Keratinocyte (primary cell): Measurements from ENCODE around the gene LRRN4. TPM values are rescaled to one million over a fixed set of nuclear protein-coding genes. Genes with fewer than 3 reads are reported as not detected.

Source experiments
- DNase-seq: peaks from one replicate; pipeline ENCODE4 v3.0.0-alpha.2; 2011; ENCODE audit warnings: low read depth, missing footprints, low spot score
- FAIRE-seq: peaks from 2 replicates; lab custom pipeline; 2011; peaks lifted over from hg19 to GRCh38; lab: Jason Lieb, UNC
- H2AFZ ChIP-seq: 2 replicates; pipeline ENCODE4 v1.6.0; 2012; ENCODE audit warnings: low read length, control low read depth, inconsistent platforms; ENCODE audit not compliant: control insufficient read depth
- H3K27ac ChIP-seq: 2 replicates; pipeline ENCODE4 v1.5.1; 2011; ENCODE audit warnings: low read length; ENCODE audit not compliant: control insufficient read depth, insufficient read depth
- H3K27me3 ChIP-seq: 3 replicates; pipeline ENCODE4 v1.6.0; 2011; ENCODE audit warnings: low read length; ENCODE audit not compliant: control insufficient read depth, insufficient read depth; ENCODE audit errors: extremely low read depth
- H3K36me3 ChIP-seq, 2 experiments: 2 replicates in 1 of 2; 3 replicates in 1 of 2; pipeline ENCODE4 v1.5.1; 2011; ENCODE audit warnings: low read length in 2 of 2, mild to moderate bottlenecking in 1 of 2; ENCODE audit not compliant: control insufficient read depth in 2 of 2, insufficient read depth in 2 of 2; ENCODE audit errors: extremely low read depth in 1 of 2
- H3K4me1 ChIP-seq: 3 replicates; pipeline ENCODE4 v1.5.1; 2011; ENCODE audit warnings: low read length; ENCODE audit not compliant: control insufficient read depth, insufficient read depth; ENCODE audit errors: extremely low read depth
- H3K4me2 ChIP-seq: 3 replicates; pipeline ENCODE4 v1.6.0; 2011; ENCODE audit warnings: low read depth, low read length; ENCODE audit not compliant: control insufficient read depth, insufficient read depth; ENCODE audit errors: extremely low read depth
- H3K4me3 ChIP-seq, 3 experiments: fragments of 200-600 bp in 1 of 3; sonication (generic) in 1 of 3; 2 replicates in 2 of 3; 3 replicates in 1 of 3; pipeline ENCODE4 v1.5.1; 2011 to 2016; ENCODE audit warnings: low read length in 3 of 3, mild to moderate bottlenecking in 3 of 3, control low read depth in 2 of 3, inconsistent platforms in 1 of 3, low read depth in 1 of 3, mixed read lengths in 1 of 3, mixed run types in 1 of 3, moderate library complexity in 1 of 3; ENCODE audit not compliant: control insufficient read depth in 2 of 3, insufficient read depth in 2 of 3; ENCODE audit errors: extremely low read depth in 1 of 3
- H3K79me2 ChIP-seq: 2 replicates; pipeline ENCODE4 v1.6.0; 2012; ENCODE audit warnings: low read length; ENCODE audit not compliant: control insufficient read depth, insufficient read depth
- H3K9ac ChIP-seq: 3 replicates; pipeline ENCODE4 v1.6.0; 2011; ENCODE audit warnings: low read length; ENCODE audit not compliant: control insufficient read depth, insufficient read depth; ENCODE audit errors: extremely low read depth
- H3K9me1 ChIP-seq: 3 replicates; pipeline ENCODE4 v1.6.0; 2011; ENCODE audit warnings: low read length; ENCODE audit not compliant: control insufficient read depth, insufficient read depth; ENCODE audit errors: extremely low read depth
- H3K9me3 ChIP-seq: 2 replicates; pipeline ENCODE4 v1.5.1; 2012; ENCODE audit warnings: low read depth, low read length; ENCODE audit not compliant: control insufficient read depth
- H4K20me1 ChIP-seq: 3 replicates; pipeline ENCODE4 v1.6.0; 2011; ENCODE audit warnings: low read length; ENCODE audit not compliant: control insufficient read depth, insufficient read depth; ENCODE audit errors: extremely low read depth
- EZH2 ChIP-seq: IDR thresholded peaks from one replicate; pipeline ENCODE4 v1.6.1; 2012; ENCODE audit warnings: inconsistent platforms, mild to moderate bottlenecking, low read length, moderate library complexity
- dilution Hi-C: fragments of 300-500 bp; cut with MboI; formaldehyde crosslinking; loops from one replicate; pipeline ENCODE4 v1.7.0; 2020; ENCODE audit warnings: low sequenced_read_pairs; ENCODE audit not compliant: extremely low pct_ligation_motif_present
- polyA plus RNA-seq, 5 experiments: library from polyadenylated mRNA; depleted of rRNA in 3 of 5; stranded (reverse) in 3 of 5; stranded (forward) in 1 of 5; unstranded in 1 of 5; fragments of >200 nt; gene quantifications; 1 replicate in 1 of 5; 2 replicates in 3 of 5; 3 replicates in 1 of 5; pipeline versions ENCODE4 v1.2.1 to v1.2.3, GENCODE V29; 2011 to 2012; ENCODE audit warnings: missing spikeins in 2 of 5, low read depth in 1 of 5, low replicate concordance in 1 of 5
- TF ChIP-seq, protein P1 (sequence below), 3 experiments: IDR thresholded peaks in 1 of 3; conservative IDR thresholded peaks in 1 of 3; optimal IDR thresholded peaks in 1 of 3; 2 replicates in 2 of 3; 3 replicates in 1 of 3; pipeline versions ENCODE3 to v1.5.1; 2011; ENCODE audit warnings: low read length in 3 of 3, mild to moderate bottlenecking in 3 of 3, moderate library complexity in 2 of 3, control low read depth in 1 of 3, inconsistent platforms in 1 of 3; ENCODE audit not compliant: insufficient read depth in 2 of 3; ENCODE audit errors: extremely low read depth in 1 of 3

The LRRN4 gene
- polyA plus RNA-seq, 1 donor (not counting 4 experiments of a cell fraction or from before 2014, with no cell fraction given) = 0.14 TPM

- no peaks in the 10 kb centered on the region for H3K9me1 ChIP-seq
- TF ChIP-seq, protein P1, sequence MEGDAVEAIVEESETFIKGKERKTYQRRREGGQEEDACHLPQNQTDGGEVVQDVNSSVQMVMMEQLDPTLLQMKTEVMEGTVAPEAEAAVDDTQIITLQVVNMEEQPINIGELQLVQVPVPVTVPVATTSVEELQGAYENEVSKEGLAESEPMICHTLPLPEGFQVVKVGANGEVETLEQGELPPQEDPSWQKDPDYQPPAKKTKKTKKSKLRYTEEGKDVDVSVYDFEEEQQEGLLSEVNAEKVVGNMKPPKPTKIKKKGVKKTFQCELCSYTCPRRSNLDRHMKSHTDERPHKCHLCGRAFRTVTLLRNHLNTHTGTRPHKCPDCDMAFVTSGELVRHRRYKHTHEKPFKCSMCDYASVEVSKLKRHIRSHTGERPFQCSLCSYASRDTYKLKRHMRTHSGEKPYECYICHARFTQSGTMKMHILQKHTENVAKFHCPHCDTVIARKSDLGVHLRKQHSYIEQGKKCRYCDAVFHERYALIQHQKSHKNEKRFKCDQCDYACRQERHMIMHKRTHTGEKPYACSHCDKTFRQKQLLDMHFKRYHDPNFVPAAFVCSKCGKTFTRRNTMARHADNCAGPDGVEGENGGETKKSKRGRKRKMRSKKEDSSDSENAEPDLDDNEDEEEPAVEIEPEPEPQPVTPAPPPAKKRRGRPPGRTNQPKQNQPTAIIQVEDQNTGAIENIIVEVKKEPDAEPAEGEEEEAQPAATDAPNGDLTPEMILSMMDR (optimal IDR thresholded peaks at IDR 0.05 in 1 of 3, IDR thresholded peaks at IDR 0.05 in 1 of 3, conservative IDR thresholded peaks at IDR 0.05 in 1 of 3; ENCODE audit: extremely low read depth in 1 of 3, insufficient read depth in 2 of 3, low read length in 3 of 3) = no peak
- no peak for TF ChIP-seq EZH2
- H3K36me3 ChIP-seq = peaks cover 9% of the 10 kb centered on the region in 2 experiments
- FAIRE-seq = no peak
- DNase-seq = no peak
- H3K4me1 ChIP-seq = no peaks in the 10 kb centered on the region
- H3K4me2 ChIP-seq = no peak overlapping the region
- H2AFZ ChIP-seq = no peak overlapping the region
- no peaks in the 10 kb centered on the region for H3K27me3 ChIP-seq
- H3K9me3 ChIP-seq = no peaks in the 10 kb centered on the region
- H3K9ac ChIP-seq = no peak overlapping the region
- H4K20me1 ChIP-seq = peaks cover 3% of the 10 kb centered on the region
- no peak overlapping the region for H3K27ac ChIP-seq
- no peak overlapping the region for H3K4me3 ChIP-seq
- peaks cover 28% of the 10 kb centered on the region for H3K79me2 ChIP-seq
- dilution Hi-C loops = no loop called here
Measured at GRCh38 chr20:6024768-6025167, 29.1 kb downstream of the LRRN4 start.

- Histone ChIP-seq H2AFZ (no peak overlapping the region), H3K4me3 (no peak overlapping the region), H3K4me2 (no peak overlapping the region), H3K9ac (no peak overlapping the region), H3K79me2 (peaks cover 54% of the 10 kb centered on the region), H3K27ac (no peak overlapping the region), H3K27me3 (no peaks in the 10 kb centered on the region), H4K20me1 (no peaks in the 10 kb centered on the region), H3K36me3 (peaks cover 6 to 13% of the 10 kb centered on the region in 2 experiments), H3K9me1 (no peaks in the 10 kb centered on the region), H3K9me3 (no peaks in the 10 kb centered on the region), H3K4me1 (no peaks in the 10 kb centered on the region)
- TF ChIP-seq EZH2 = no peak
- TF ChIP-seq, protein P1 (optimal IDR thresholded peaks at IDR 0.05 in 1 of 3, IDR thresholded peaks at IDR 0.05 in 1 of 3, conservative IDR thresholded peaks at IDR 0.05 in 1 of 3; ENCODE audit: extremely low read depth in 1 of 3, insufficient read depth in 2 of 3, low read length in 3 of 3) = no peak
- FAIRE-seq (no peak), DNase-seq (no peak)
- dilution Hi-C loops = no loop called here
Measured at GRCh38 chr20:6017880-6018279, 36.0 kb downstream of the LRRN4 start.
